NB4 (cell line): ENCODE measurements around the gene AUTS2.

ENCODE experiments used
- CTCF ChIP-seq: IDR thresholded peaks from one replicate; pipeline ENCODE4 v1.5.1; 2012; ENCODE audit warnings: low read depth, low read length
- POLR2A ChIP-seq: IDR thresholded peaks from 2 replicates; pipeline ENCODE4 v1.6.1; 2011; ENCODE audit warnings: mild to moderate bottlenecking; ENCODE audit not compliant: insufficient read length; ENCODE audit errors: extremely low read depth

- no peak for TF ChIP-seq POLR2A
- TF ChIP-seq CTCF: no peak
These were observed 904.0 kb downstream of the AUTS2 start for GRCh38 chr7:70502117-70502863.
